GM12874 (cell line): ENCODE data around the gene MECR.

Experiments used
- CTCF ChIP-seq: IDR thresholded peaks from 2 replicates; pipeline ENCODE4 v1.5.1; 2011; ENCODE audit warnings: low read depth, mild to moderate bottlenecking, control low read depth, low read length, moderate library complexity; ENCODE audit not compliant: insufficient read depth

MECR gene

DNA sequence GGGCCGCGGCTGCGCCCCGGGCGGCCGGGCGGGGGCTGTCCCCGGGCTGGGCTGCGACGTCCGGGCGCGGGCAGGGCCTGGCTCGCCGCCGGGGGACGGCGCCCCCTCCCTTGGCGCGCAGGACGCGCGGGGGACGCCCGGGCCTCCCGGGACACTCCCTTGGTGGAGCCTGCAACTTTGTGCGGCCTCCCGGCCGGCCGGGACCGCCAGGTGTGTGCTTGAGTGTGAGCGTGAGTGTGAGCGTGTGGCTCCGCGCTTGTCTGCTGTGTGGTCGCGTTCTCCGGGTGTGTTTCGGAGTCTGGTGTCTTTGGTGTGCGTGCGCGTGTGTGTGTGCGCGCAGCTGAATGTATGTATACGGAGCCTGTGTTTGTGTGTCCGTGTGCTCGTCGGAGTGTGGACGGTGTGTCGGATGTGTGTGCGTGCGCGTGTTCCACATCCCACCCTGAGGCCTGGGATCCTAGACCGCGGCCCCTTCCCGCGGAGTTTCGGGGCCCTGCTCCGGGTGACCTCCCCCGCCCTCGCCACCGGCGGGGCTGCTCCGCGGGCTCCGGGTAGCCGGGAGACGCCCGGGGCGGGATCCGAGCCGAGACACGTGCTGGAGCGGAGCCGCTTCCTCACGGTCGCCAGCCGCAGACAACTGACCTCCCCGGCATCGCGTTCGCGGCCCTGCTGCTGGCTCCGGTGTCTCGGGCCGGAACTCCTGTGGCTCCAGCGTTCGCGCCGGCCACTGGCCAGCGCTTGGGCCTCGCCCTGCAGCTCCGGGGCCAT is 7.3 kb upstream of the MECR start:
- TF ChIP-seq CTCF = no peak

GRCh38 chr1:29237129-29237821 is 6.5 kb upstream of the MECR start:
- TF ChIP-seq CTCF = no peak

DNA sequence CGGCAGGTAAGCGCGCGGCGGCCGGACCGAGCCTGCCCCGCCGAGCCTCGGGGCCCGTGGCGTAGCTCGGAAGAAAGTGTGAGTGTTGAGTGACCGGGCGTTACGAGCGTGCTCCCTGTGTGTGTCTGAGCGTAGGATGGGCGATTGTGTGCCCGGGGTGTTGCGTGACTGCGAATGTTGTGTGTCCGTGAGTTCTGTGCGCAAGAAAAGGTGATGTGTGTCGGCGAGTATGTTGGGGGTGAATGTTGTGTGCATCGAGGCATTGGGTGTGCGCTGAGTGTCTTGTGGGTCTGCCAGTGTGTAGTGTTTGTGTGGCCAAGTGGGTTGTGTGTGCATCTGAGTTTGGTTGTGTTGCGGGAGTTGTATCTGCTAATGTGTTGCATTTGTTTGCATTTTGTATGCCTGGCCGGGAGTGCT is 6.0 kb upstream of the MECR start:
- no peak for TF ChIP-seq CTCF

- TF ChIP-seq CTCF = peak; percentile 82
Observed at GRCh38 chr1:29235955-29236711, 5.4 kb upstream of the MECR start, which contains the start of gene PTPRU. Gene PTPRU (plus strand): TSS chr1:29236522. CDS start chr1:29236645, 123 bp downstream.

DNA sequence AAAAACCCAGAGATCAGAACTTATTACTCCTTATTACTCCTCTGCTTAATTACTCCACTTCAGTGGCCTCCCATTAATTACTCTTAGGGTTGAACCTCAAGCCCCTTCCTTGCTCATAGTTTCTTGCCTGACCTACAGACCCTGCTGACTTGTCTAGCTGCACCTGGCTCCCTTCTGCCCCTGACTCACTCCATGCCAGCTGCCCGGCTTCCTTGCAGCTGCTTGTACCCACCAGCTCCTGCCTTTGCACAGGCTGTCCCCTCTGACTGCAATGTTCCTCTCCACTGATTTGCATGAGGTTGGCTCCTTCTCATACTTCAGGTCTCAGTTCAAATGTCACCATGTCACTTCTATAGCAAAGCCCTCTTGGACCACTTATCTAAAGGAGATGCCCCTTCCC is 3.7 kb upstream of the MECR start:
- TF ChIP-seq CTCF = no peak

GRCh38 chr1:29233693-29234092 is 3.0 kb upstream of the MECR start:
- no peak for TF ChIP-seq CTCF

DNA sequence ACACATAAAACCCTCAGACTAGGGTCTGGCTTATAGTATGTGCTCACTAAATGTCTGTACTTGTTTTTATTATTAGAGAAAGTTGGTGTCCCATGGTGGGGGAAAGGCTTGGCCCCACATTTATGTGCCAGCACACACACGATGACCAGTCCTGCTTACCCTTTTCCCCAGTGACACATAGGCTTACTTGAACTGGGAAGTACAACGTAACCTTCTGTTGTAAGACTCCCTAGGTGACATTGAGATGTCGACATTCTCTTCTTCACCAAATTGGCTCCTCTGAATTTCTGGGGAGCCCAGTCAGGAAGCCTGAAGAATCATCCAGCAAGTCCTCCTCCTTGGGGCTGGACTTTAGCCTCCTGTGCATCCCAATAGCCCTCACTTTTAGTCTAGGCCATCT is 1.7 kb upstream of the MECR start:
- TF ChIP-seq CTCF = no peak
